GM12865 (cell line): ENCODE measurements around the gene HOXA11.

Experiments
- DNase-seq: peaks from one replicate; pipeline ENCODE4 v3.0.0; 2010; ENCODE audit warnings: low read depth
- H3K4me3 ChIP-seq: 2 replicates; pipeline ENCODE4 v1.5.1; 2011; ENCODE audit warnings: mild to moderate bottlenecking, low read depth, low read length, control low read depth
- CTCF ChIP-seq: IDR thresholded peaks from 2 replicates; pipeline ENCODE4 v1.5.1; 2011; ENCODE audit warnings: low read length, control low read depth, low read depth, inconsistent platforms; ENCODE audit not compliant: insufficient read depth; ENCODE audit errors: missing control alignments

HOXA11 gene

DNA sequence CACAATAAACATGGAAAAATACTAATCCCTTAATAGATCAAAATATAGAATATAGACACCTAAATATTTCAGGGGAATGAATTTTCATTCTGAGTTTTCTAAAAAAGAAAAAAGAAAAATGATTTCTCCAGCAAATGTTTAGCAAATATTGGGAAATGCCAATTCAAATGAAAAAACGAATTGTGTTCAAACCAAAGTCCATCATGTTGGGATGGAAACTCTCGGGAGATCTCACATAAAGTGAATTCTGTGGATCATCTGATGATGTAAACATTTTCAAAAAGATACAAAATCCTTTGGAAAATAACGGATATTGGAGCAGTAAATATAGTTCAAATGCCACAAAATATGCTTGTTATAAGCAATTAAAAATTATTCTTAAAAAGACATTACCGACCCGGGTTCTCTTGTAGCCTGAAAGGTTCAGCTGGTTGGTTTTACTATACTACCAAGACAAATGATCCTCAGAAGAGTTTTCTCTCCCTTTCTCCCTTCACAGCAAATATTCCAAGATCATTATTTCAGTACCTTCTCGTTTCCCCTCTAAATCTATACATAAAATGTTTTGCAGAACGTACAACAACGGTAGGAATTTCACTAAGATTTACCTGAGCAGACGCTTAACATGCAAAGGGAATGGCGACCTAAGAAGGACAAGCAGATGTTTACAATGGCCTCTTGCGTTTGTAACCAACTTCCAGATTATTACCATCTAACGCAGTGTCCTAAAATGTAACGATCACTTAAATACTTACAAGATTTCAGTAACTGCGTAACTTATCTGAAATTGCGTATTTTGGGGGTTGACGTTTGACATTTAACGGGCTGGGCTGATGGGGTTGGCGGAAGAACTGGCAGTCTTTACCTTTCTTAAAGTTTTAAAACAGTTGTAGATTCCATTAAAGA is 12.4 kb upstream of the HOXA11 start:
- H3K4me3 ChIP-seq: no peak overlapping the region
- no peak for TF ChIP-seq CTCF
- DNase-seq: no peak

- H3K4me3 ChIP-seq: no peak overlapping the region
- DNase-seq: peak; percentile 82
These were observed 11.3 kb upstream of the HOXA11 start for GRCh38 chr7:27196287-27196767.

GRCh38 chr7:27194686-27195379 is 9.8 kb upstream of the HOXA11 start:
- DNase-seq: no peak
- TF ChIP-seq CTCF: no peak
- H3K4me3 ChIP-seq: no peak overlapping the region

More at GRCh38 chr7:27196287-27196767, 11.3 kb upstream of the HOXA11 start:
- TF ChIP-seq CTCF: peak; percentile 76

DNA sequence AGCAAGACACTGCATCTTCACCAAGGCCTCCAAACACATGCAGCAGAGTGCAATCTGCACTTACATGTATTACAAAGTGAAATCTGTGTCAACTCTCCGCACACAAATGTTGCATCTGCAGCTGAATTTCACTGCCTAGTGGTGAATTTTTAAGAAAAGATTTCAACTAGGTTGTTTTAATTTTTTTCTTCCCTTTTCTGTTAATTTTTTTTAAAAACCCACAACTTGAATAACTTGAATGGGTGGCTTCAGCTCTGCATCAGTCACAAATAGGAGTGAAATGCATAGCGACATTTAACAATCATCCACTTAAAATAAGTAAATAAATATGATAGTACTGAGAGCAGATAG is 8.9 kb upstream of the HOXA11 start:
- TF ChIP-seq CTCF: no peak
- no peak overlapping the region for H3K4me3 ChIP-seq
- no peak for DNase-seq

GRCh38 chr7:27193335-27194001 is 8.4 kb upstream of the HOXA11 start:
- no peak for TF ChIP-seq CTCF
- DNase-seq: no peak
- H3K4me3 ChIP-seq: no peak overlapping the region

DNA sequence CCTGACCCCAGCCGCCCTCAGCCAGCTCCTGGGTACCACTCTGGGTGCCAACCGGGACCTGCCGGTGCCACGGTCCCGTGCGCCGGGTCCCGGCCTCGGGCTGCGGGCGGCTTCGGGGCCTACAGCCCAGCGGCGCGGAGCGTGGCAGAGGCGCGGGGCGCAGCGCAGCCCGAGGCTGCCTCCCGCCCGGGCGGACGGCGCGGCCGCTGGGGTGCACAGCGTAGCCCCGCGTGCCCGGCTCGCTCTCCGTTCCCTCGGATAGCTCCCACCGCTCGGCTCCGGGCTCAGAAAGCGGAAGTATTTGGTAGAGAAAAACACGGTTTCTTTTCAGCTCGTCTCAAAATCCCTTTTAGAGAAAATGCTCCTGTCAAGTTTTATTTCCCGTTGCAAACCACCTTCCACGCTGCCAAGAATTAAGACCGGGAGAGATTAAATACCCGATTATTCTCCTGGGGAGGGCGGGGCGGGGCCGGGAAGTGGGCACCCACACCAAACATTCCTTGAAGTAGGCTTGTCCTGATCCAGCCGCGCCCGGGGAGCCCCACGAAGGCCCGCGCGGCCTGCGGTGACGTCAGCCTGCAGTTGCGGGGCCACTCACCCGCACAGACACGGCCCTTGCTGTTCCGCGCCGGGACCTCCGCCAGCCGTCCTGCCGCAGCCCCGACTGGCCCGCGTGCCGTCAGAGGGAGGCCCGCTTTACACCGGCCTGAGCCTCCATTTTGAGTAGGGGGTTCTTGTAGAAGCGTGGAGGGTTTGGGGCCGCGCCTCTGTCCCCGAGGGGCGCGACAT is 7.7 kb upstream of the HOXA11 start:
- TF ChIP-seq CTCF: no peak
- no peak for DNase-seq
- H3K4me3 ChIP-seq: peak overlapping the region; percentile 12; the same call in 1 of the 2 replicates
